Thyroid gland (tissue), 4 donors: ENCODE results near the gene ACTL10. TPM values are rescaled to one million over a fixed set of nuclear protein-coding genes. Genes with fewer than 3 reads are reported as not detected.

Source experiments
- DNase-seq, 2 donors: peaks; one replicate each; pipeline ENCODE4 v3.0.0-alpha.2; 2019
- H3K27ac ChIP-seq, 3 donors: fragments of 200-600 bp; sonication (generic); 1 replicate in 2 of 3; 2 replicates in 1 of 3; pipeline ENCODE4 v1.5.1; 2016 to 2019; ENCODE audit warnings: mild to moderate bottlenecking in 1 of 3, moderate library complexity in 1 of 3
- H3K27me3 ChIP-seq: fragments of 200-600 bp; sonication (generic); one replicate; pipeline ENCODE4 v1.5.1; 2019
- H3K36me3 ChIP-seq, 2 donors: fragments of 200-600 bp; sonication (generic); one replicate each; pipeline ENCODE4 v1.5.1; 2016 to 2019
- H3K4me1 ChIP-seq, 2 donors: fragments of 200-600 bp; sonication (generic); one replicate each; pipeline ENCODE4 v1.5.1; 2017 to 2019
- H3K4me3 ChIP-seq, 3 donors: fragments of 200-600 bp; sonication (generic); replicated peaks in 1 of 3; 1 replicate in 2 of 3; 2 replicates in 1 of 3; pipeline ENCODE4 v1.5.1; 2016; ENCODE audit warnings: mild to moderate bottlenecking in 1 of 3
- H3K9me3 ChIP-seq: fragments of 200-600 bp; sonication (generic); one replicate; pipeline ENCODE4 v1.5.1; 2017
- POLR2A ChIP-seq, 2 donors: fragments of 450-650 bp; IDR thresholded peaks; one replicate each; pipeline ENCODE4 v1.6.1; 2017; ENCODE audit warnings: antibody characterized with exemption in 2 of 2, mild to moderate bottlenecking in 2 of 2, moderate library complexity in 1 of 2
- WGBS, 2 donors: methylation state at CpG; one replicate each; pipeline ENCODE4 v1.1.5; 2017; 5-methylcytosine and 5-hydroxymethylcytosine counted together
- intact Hi-C: fragments of 100-400 bp; cut with DNase I; formaldehyde crosslinking; loops from one replicate; pipeline ENCODE4 v1.15.1; 2023
- total RNA-seq, 4 donors: library from RNA; depleted of rRNA; stranded (reverse); fragments of >200 nt; gene quantifications; one replicate each; pipeline ENCODE4 v1.2.3, GENCODE V29; 2016
- TF ChIP-seq, protein P1 (sequence below), 6 experiments: fragments of 200-600 bp in 3 of 6; fragments of 450-650 bp in 3 of 6; sonication (generic) in 3 of 6; IDR thresholded peaks; one replicate each; pipeline ENCODE4 v1.5.1; 2016 to 2019; ENCODE audit warnings: antibody characterized with exemption in 6 of 6, mild to moderate bottlenecking in 2 of 6, inconsistent platforms in 1 of 6, moderate library complexity in 1 of 6

ACTL10 gene
- total RNA-seq: 1 to 10 TPM; 2.1 to 3.9 (median 2.6) TPM

- H3K36me3 ChIP-seq: no peaks in the 10 kb centered on the region
- peak; percentile 72 to 95 for TF ChIP-seq POLR2A (IDR thresholded peaks at IDR 0.05)
- TF ChIP-seq, protein P1, sequence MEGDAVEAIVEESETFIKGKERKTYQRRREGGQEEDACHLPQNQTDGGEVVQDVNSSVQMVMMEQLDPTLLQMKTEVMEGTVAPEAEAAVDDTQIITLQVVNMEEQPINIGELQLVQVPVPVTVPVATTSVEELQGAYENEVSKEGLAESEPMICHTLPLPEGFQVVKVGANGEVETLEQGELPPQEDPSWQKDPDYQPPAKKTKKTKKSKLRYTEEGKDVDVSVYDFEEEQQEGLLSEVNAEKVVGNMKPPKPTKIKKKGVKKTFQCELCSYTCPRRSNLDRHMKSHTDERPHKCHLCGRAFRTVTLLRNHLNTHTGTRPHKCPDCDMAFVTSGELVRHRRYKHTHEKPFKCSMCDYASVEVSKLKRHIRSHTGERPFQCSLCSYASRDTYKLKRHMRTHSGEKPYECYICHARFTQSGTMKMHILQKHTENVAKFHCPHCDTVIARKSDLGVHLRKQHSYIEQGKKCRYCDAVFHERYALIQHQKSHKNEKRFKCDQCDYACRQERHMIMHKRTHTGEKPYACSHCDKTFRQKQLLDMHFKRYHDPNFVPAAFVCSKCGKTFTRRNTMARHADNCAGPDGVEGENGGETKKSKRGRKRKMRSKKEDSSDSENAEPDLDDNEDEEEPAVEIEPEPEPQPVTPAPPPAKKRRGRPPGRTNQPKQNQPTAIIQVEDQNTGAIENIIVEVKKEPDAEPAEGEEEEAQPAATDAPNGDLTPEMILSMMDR (IDR thresholded peaks at IDR 0.05): peak in 4 of 6 experiments; percentile 37 to 45 (median 43)
- no peaks in the 10 kb centered on the region for H3K9me3 ChIP-seq
- intact Hi-C loops: loop anchor here (5.0 kb wide), 1 partner anchor 66 kb away; the partner anchor contains the start of gene ZNF341
- H3K4me1 ChIP-seq: peaks cover 20 to 48% of the 10 kb centered on the region in 2 donors
- H3K27ac ChIP-seq: peak within 1 kb of the TSS; percentile 80 to 94 (median 90)
- DNase-seq: peak; percentile 100
- WGBS, 2 donors: 0 to 13% methylated on average over 13 to 32 of the region's 50 CpGs
- peak within 1 kb of the TSS in 2 of 3 donors; percentile 0 to 66 for H3K4me3 ChIP-seq
- no peaks in the 10 kb centered on the region for H3K27me3 ChIP-seq
Observed at GRCh38 chr20:33666293-33667244, at the start of gene ACTL10. TSS of gene ACTL10 (plus strand) at chr20:33666943. CDS start at chr20:33667498, 555 bp downstream.

- intact Hi-C loops: no loop called here
- H3K9me3 ChIP-seq: no peaks in the 10 kb centered on the region
- no peak for DNase-seq
- H3K36me3 ChIP-seq: peaks cover 6 to 7% of the 10 kb centered on the region in 2 donors
- H3K4me1 ChIP-seq: no peaks in the 10 kb centered on the region
- WGBS, 2 donors: 96 to 98% methylated on average over 4 of the region's 4 CpGs
- TF ChIP-seq, protein P1 (IDR thresholded peaks at IDR 0.05): no peak
- TF ChIP-seq POLR2A (IDR thresholded peaks at IDR 0.05): no peak
- no peak overlapping the region for H3K27ac ChIP-seq
- H3K27me3 ChIP-seq: no peaks in the 10 kb centered on the region
- no peak overlapping the region for H3K4me3 ChIP-seq
Observed at GRCh38 chr20:33621717-33622400, 44.9 kb upstream of the ACTL10 start.

GRCh38 chr20:33622705-33623365, 43.9 kb upstream of the ACTL10 start:
- H3K27me3 ChIP-seq: no peaks in the 10 kb centered on the region
- TF ChIP-seq POLR2A (IDR thresholded peaks at IDR 0.05): no peak
- TF ChIP-seq, protein P1 (IDR thresholded peaks at IDR 0.05): no peak
- DNase-seq: no peak
- intact Hi-C loops: no loop called here
- no peak overlapping the region for H3K27ac ChIP-seq
- H3K9me3 ChIP-seq: no peaks in the 10 kb centered on the region
- no peaks in the 10 kb centered on the region for H3K4me1 ChIP-seq
- H3K4me3 ChIP-seq: no peak overlapping the region
- peaks cover 6 to 7% of the 10 kb centered on the region in 2 donors for H3K36me3 ChIP-seq
- 97 to 99% methylated on average over 6 to 10 of the region's 10 CpGs for WGBS, 2 donors

- WGBS, 2 donors: 88 to 89% methylated on average over 3 of the region's 3 CpGs
- peaks cover 8 to 17% of the 10 kb centered on the region in 2 donors for H3K36me3 ChIP-seq
- H3K27me3 ChIP-seq: no peaks in the 10 kb centered on the region
- no peak overlapping the region for H3K4me3 ChIP-seq
- H3K4me1 ChIP-seq: no peaks in the 10 kb centered on the region
- DNase-seq: no peak
- no peak overlapping the region for H3K27ac ChIP-seq
- intact Hi-C loops: no loop called here
- TF ChIP-seq, protein P1 (IDR thresholded peaks at IDR 0.05): no peak
- TF ChIP-seq POLR2A (IDR thresholded peaks at IDR 0.05): no peak
- H3K9me3 ChIP-seq: no peaks in the 10 kb centered on the region
Observed at GRCh38 chr20:33624399-33624798, 42.3 kb upstream of the ACTL10 start.
